ENCODE measurements around the gene BOLA1. TPM values are rescaled to one million over a fixed set of nuclear protein-coding genes. Genes with fewer than 3 reads are reported as not detected.

Gene BOLA1
- total and polyA plus RNA-seq, 11 donors, result 12.5 to 40.7 (median 15.4) TPM

- Histone ChIP-seq H3K9me3 (no peaks in the 10 kb centered on the region), H3K4me1 (peaks cover 5 to 35% (median 26%) of the 10 kb centered on the region in 12 donors), H3K4me3 (no peak overlapping the region), H3K36me3 (peaks cover 0 to 58% (median 52%) of the 10 kb centered on the region in 9 donors), H3K27ac (no peak overlapping the region), H3K27me3 (no peaks in the 10 kb centered on the region)
- DNase-seq (no peak), ATAC-seq (no peak)
- no peak for TF ChIP-seq POLR2A (IDR thresholded peaks at IDR 0.05)
- TF ChIP-seq, protein P1, sequence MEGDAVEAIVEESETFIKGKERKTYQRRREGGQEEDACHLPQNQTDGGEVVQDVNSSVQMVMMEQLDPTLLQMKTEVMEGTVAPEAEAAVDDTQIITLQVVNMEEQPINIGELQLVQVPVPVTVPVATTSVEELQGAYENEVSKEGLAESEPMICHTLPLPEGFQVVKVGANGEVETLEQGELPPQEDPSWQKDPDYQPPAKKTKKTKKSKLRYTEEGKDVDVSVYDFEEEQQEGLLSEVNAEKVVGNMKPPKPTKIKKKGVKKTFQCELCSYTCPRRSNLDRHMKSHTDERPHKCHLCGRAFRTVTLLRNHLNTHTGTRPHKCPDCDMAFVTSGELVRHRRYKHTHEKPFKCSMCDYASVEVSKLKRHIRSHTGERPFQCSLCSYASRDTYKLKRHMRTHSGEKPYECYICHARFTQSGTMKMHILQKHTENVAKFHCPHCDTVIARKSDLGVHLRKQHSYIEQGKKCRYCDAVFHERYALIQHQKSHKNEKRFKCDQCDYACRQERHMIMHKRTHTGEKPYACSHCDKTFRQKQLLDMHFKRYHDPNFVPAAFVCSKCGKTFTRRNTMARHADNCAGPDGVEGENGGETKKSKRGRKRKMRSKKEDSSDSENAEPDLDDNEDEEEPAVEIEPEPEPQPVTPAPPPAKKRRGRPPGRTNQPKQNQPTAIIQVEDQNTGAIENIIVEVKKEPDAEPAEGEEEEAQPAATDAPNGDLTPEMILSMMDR (IDR thresholded peaks at IDR 0.05), result no peak
- intact Hi-C loops (cut with DNase I), result no loop called here
- 85 to 87% (median 86%) methylated on average over 10 of the region's 10 CpGs for WGBS, 4 donors
Observed at GRCh38 chr1:149923626-149924025, 24.3 kb downstream of the BOLA1 start.

- Histone ChIP-seq H3K9me3 (no peaks in the 10 kb centered on the region), H3K27ac (no peak overlapping the region), H3K36me3 (peaks cover 0 to 70% (median 58%) of the 10 kb centered on the region in 9 donors), H3K4me1 (peaks cover 5 to 42% (median 29%) of the 10 kb centered on the region in 12 donors), H3K27me3 (no peaks in the 10 kb centered on the region), H3K4me3 (no peak overlapping the region)
- ATAC-seq (no peak), DNase-seq (no peak)
- WGBS, 4 donors, result 50 to 60% (median 54%) methylated on average over 3 of the region's 3 CpGs
- TF ChIP-seq, protein P1 (IDR thresholded peaks at IDR 0.05), result no peak
- no peak for TF ChIP-seq POLR2A (IDR thresholded peaks at IDR 0.05)
- intact Hi-C loops (cut with DNase I), result no loop called here
Observed at GRCh38 chr1:149925345-149925744, 26.0 kb downstream of the BOLA1 start.

GRCh38 chr1:149925751-149926150 is 26.4 kb downstream of the BOLA1 start:
- H3K36me3 ChIP-seq, result peaks cover 0 to 73% (median 62%) of the 10 kb centered on the region in 9 donors
- no peak for ATAC-seq
- DNase-seq, result no peak
- H3K9me3 ChIP-seq, result no peaks in the 10 kb centered on the region
- peaks cover 5 to 43% (median 29%) of the 10 kb centered on the region in 12 donors for H3K4me1 ChIP-seq
- H3K27ac ChIP-seq, result no peak overlapping the region
- TF ChIP-seq, protein P1 (IDR thresholded peaks at IDR 0.05), result no peak
- no peak for TF ChIP-seq POLR2A (IDR thresholded peaks at IDR 0.05)
- peak overlapping the region in 1 of 12 donors; percentile 92 for H3K4me3 ChIP-seq
- intact Hi-C loops (cut with DNase I), result loop anchor here in 3 of 10 donors (2.0 kb wide), 1 partner anchor 37 kb away; no protein-coding TSS in a partner anchor
- 72 to 79% (median 75%) methylated on average over 2 of the region's 2 CpGs for WGBS, 4 donors
- H3K27me3 ChIP-seq, result no peaks in the 10 kb centered on the region

GRCh38 chr1:149926296-149926695 is 26.9 kb downstream of the BOLA1 start:
- Histone ChIP-seq H3K4me1 (peaks cover 5 to 43% (median 29%) of the 10 kb centered on the region in 12 donors), H3K4me3 (peak overlapping the region in 8 of 12 donors; percentile 75 to 98 (median 92))

More at GRCh38 chr1:149926296-149926695, 26.9 kb downstream of the BOLA1 start:
- WGBS, 4 donors, result 90 to 94% (median 92%) methylated on average over 9 of the region's 9 CpGs
- DNase-seq (no peak), ATAC-seq (no peak)
- intact Hi-C loops (cut with DNase I), result loop anchor here in 3 of 10 donors (2.0 kb wide), 1 partner anchor 37 kb away; no protein-coding TSS in a partner anchor
- peaks cover 0 to 76% (median 62%) of the 10 kb centered on the region in 9 donors for H3K36me3 ChIP-seq
- no peaks in the 10 kb centered on the region for H3K9me3 ChIP-seq
- no peak for TF ChIP-seq POLR2A (IDR thresholded peaks at IDR 0.05)
- TF ChIP-seq, protein P1 (IDR thresholded peaks at IDR 0.05), result no peak
- H3K27ac ChIP-seq, result no peak overlapping the region
- no peaks in the 10 kb centered on the region for H3K27me3 ChIP-seq
